ENCODE measurements around the gene PPP1R9A. TPM values are rescaled to one million over a fixed set of nuclear protein-coding genes. Genes with fewer than 3 reads are reported as not detected.

Gene PPP1R9A
- total RNA-seq, 2 donors from 2014 or later = 23.3 to 23.4 TPM

- no peak for DNase-seq (ENCODE audit: low spot score)
- Histone ChIP-seq H3K9me3 (no peaks in the 10 kb centered on the region), H3K27ac (peak overlapping the region in 1 of 2 donors; percentile 35), H3K36me3 (no peaks in the 10 kb centered on the region), H3K27me3 (no peaks in the 10 kb centered on the region), H3K4me3 (no peak overlapping the region), H3K4me1 (no peaks in the 10 kb centered on the region)
- no peak for TF ChIP-seq CTCF (IDR thresholded peaks at IDR 0.05)
These were observed 305.8 kb downstream of the PPP1R9A start for GRCh38 chr7:95213148-95213547.

- no peak for TF ChIP-seq CTCF (IDR thresholded peaks at IDR 0.05)
- Histone ChIP-seq H3K27ac (peak overlapping the region; percentile 35 to 39), H3K36me3 (no peaks in the 10 kb centered on the region), H3K27me3 (no peaks in the 10 kb centered on the region), H3K4me3 (no peak overlapping the region), H3K4me1 (no peaks in the 10 kb centered on the region), H3K9me3 (no peaks in the 10 kb centered on the region)
- peak; percentile 89 for DNase-seq (ENCODE audit: low spot score)
These were observed 306.6 kb downstream of the PPP1R9A start for GRCh38 chr7:95213809-95214492.

GRCh38 chr7:95219721-95220120, 312.3 kb downstream of the PPP1R9A start:
- no peaks in the 10 kb centered on the region for H3K9me3 ChIP-seq
- H3K4me3 ChIP-seq = no peak overlapping the region
- H3K36me3 ChIP-seq = no peaks in the 10 kb centered on the region
- no peak overlapping the region for H3K27ac ChIP-seq
- no peaks in the 10 kb centered on the region for H3K27me3 ChIP-seq
- H3K4me1 ChIP-seq = no peaks in the 10 kb centered on the region
- TF ChIP-seq CTCF (IDR thresholded peaks at IDR 0.05) = no peak
- no peak for DNase-seq (ENCODE audit: low spot score)

GRCh38 chr7:95220328-95220727, 312.9 kb downstream of the PPP1R9A start:
- Histone ChIP-seq H3K4me3 (no peak overlapping the region), H3K36me3 (no peaks in the 10 kb centered on the region), H3K27ac (no peak overlapping the region), H3K9me3 (no peaks in the 10 kb centered on the region), H3K4me1 (no peaks in the 10 kb centered on the region), H3K27me3 (no peaks in the 10 kb centered on the region)
- no peak for DNase-seq (ENCODE audit: low spot score)
- TF ChIP-seq CTCF (IDR thresholded peaks at IDR 0.05) = no peak

- TF ChIP-seq CTCF (IDR thresholded peaks at IDR 0.05) = no peak
- peaks cover 4% of the 10 kb centered on the region for H3K36me3 ChIP-seq
- no peak for DNase-seq (ENCODE audit: low spot score)
- H3K27me3 ChIP-seq = no peaks in the 10 kb centered on the region
- no peaks in the 10 kb centered on the region for H3K9me3 ChIP-seq
- H3K4me3 ChIP-seq = no peak overlapping the region
- H3K4me1 ChIP-seq = no peaks in the 10 kb centered on the region
- no peak overlapping the region for H3K27ac ChIP-seq
These were observed 317.9 kb downstream of the PPP1R9A start for GRCh38 chr7:95225301-95225700.

GRCh38 chr7:95229301-95229700, 321.9 kb downstream of the PPP1R9A start:
- H3K4me3 ChIP-seq = no peak overlapping the region
- H3K27me3 ChIP-seq = no peaks in the 10 kb centered on the region
- TF ChIP-seq CTCF (IDR thresholded peaks at IDR 0.05) = no peak
- no peaks in the 10 kb centered on the region for H3K9me3 ChIP-seq
- no peaks in the 10 kb centered on the region for H3K4me1 ChIP-seq
- peaks cover 4% of the 10 kb centered on the region for H3K36me3 ChIP-seq
- DNase-seq (ENCODE audit: low spot score) = no peak
- no peak overlapping the region for H3K27ac ChIP-seq

Measured in right atrium auricular region (tissue), 2 donors.